ENCODE results near the gene LRRC39. TPM values are rescaled to one million over a fixed set of nuclear protein-coding genes. Genes with fewer than 3 reads are reported as not detected.

LRRC39 gene
- polyA plus RNA-seq, 3 donors, result 0.39 to 1.6 TPM; not detected in 1

DNA sequence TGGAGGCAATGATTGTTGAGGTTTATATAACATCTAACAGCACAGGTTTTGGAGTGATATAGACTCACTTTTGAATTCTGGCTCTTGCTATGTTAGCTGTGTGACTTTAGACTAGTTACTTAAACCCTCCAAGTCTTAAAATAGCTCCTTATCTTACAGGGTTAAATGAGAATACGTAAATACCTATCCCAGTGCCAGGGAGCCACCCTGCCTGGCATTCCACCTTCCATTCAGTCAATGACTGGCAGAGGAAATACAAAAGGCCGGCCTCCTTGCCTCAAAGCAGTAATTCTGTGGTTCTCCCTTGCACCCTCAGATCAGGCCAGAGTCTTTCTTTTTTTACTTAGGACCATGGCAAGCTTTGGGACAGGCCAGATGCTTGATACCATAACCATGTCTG lies 39.8 kb upstream of the LRRC39 start:
- Histone ChIP-seq H3K27ac (ENCODE audit: low read depth in 1 of 2, low read length in 2 of 2) (no peak overlapping the region), H2AFZ (ENCODE audit: insufficient read depth, low read depth, low read length, poor library complexity, severe bottlenecking) (no peak overlapping the region), H3K4me2 (replicated peaks; ENCODE audit: extremely low read depth, low read length, poor library complexity, severe bottlenecking) (no peak overlapping the region), H3K4me1 (ENCODE audit: control insufficient read depth in 1 of 2, insufficient read depth in 2 of 2, low read length in 2 of 2) (no peaks in the 10 kb centered on the region), H4K20me1 (ENCODE audit: insufficient read depth, low read length) (no peaks in the 10 kb centered on the region), H3K27me3 (ENCODE audit: control insufficient read depth in 2 of 2, insufficient read depth in 2 of 2, low read length in 2 of 2) (no peaks in the 10 kb centered on the region), H3K4me3 (replicated peaks in 1 of 3; ENCODE audit: low read depth in 2 of 3, low read length in 3 of 3) (no peak overlapping the region), H3K79me2 (ENCODE audit: insufficient read depth, low read length) (no peaks in the 10 kb centered on the region), H3K36me3 (replicated peaks in 1 of 2; ENCODE audit: control insufficient read depth in 1 of 2, insufficient read depth in 2 of 2, low read length in 2 of 2) (peaks cover 46 to 58% of the 10 kb centered on the region in 2 donors), H3K9me3 (replicated peaks in 1 of 2; ENCODE audit: control insufficient read depth in 1 of 2, insufficient read depth in 1 of 2, low read length in 2 of 2) (peaks cover 0 to 3% of the 10 kb centered on the region in 2 donors), H3K9ac (ENCODE audit: insufficient read depth, low read length, poor library complexity, severe bottlenecking) (no peak overlapping the region)
- Mint-ChIP-seq H3K9me3 (peaks cover 0 to 6% (median 3%) of the 10 kb centered on the region in 7 donors), H3K4me3 (no peak overlapping the region), H3K27ac (peak overlapping the region in 2 of 7 donors; percentile 15 to 66), H3K36me3 (peaks cover 49 to 58% of the 10 kb centered on the region in 2 donors), H3K4me1 (peaks cover 4% of the 10 kb centered on the region), H3K27me3 (ENCODE audit: low read depth in 3 of 3) (peaks cover 0 to 2% (median 0%) of the 10 kb centered on the region in 3 donors)
- TF ChIP-seq, protein P1, sequence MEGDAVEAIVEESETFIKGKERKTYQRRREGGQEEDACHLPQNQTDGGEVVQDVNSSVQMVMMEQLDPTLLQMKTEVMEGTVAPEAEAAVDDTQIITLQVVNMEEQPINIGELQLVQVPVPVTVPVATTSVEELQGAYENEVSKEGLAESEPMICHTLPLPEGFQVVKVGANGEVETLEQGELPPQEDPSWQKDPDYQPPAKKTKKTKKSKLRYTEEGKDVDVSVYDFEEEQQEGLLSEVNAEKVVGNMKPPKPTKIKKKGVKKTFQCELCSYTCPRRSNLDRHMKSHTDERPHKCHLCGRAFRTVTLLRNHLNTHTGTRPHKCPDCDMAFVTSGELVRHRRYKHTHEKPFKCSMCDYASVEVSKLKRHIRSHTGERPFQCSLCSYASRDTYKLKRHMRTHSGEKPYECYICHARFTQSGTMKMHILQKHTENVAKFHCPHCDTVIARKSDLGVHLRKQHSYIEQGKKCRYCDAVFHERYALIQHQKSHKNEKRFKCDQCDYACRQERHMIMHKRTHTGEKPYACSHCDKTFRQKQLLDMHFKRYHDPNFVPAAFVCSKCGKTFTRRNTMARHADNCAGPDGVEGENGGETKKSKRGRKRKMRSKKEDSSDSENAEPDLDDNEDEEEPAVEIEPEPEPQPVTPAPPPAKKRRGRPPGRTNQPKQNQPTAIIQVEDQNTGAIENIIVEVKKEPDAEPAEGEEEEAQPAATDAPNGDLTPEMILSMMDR (IDR thresholded peaks at IDR 0.05), result no peak
- intact Hi-C loops (cut with micrococcal nuclease), result no loop called here
- WGBS (ENCODE audit: insufficient coverage), result 90% methylated on average over 2 of the region's 2 CpGs
- no peak for DNase-seq

DNA sequence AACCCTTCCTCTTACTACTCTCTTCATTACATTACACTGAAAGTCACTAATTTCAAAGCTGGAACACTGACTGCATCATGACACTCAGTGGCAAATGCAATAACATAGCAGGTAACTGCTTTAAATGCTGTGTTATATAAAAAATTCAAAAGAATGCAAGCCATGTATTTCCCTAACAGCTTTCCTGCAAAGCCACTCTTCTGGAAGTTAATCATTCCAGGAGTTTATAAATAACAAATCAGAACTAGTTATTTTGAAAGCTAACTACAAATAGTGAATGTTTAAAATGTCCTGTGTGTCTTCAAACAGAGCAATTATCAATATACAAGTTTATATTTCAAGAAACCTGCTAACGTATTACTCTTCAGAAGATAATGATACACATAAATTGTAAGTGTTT lies 37.0 kb upstream of the LRRC39 start:
- no peak for DNase-seq
- H3K79me2 ChIP-seq (ENCODE audit: insufficient read depth, low read length), result no peaks in the 10 kb centered on the region
- H3K27me3 ChIP-seq (ENCODE audit: control insufficient read depth in 2 of 2, insufficient read depth in 2 of 2, low read length in 2 of 2), result no peaks in the 10 kb centered on the region
- peaks cover 0 to 3% of the 10 kb centered on the region in 2 donors for H3K9me3 ChIP-seq (replicated peaks in 1 of 2; ENCODE audit: control insufficient read depth in 1 of 2, insufficient read depth in 1 of 2, low read length in 2 of 2)
- Mint-ChIP-seq H3K4me3 (no peak overlapping the region), H3K27me3 (ENCODE audit: low read depth in 3 of 3) (peaks cover 0 to 2% (median 0%) of the 10 kb centered on the region in 3 donors), H3K36me3 (peaks cover 65 to 67% of the 10 kb centered on the region in 2 donors), H3K9me3 (peaks cover 0 to 6% (median 3%) of the 10 kb centered on the region in 7 donors), H3K27ac (no peak overlapping the region), H3K4me1 (peaks cover 2% of the 10 kb centered on the region)
- H3K4me2 ChIP-seq (replicated peaks; ENCODE audit: extremely low read depth, low read length, poor library complexity, severe bottlenecking), result no peak overlapping the region
- H3K36me3 ChIP-seq (replicated peaks in 1 of 2; ENCODE audit: control insufficient read depth in 1 of 2, insufficient read depth in 2 of 2, low read length in 2 of 2), result peaks cover 67 to 80% of the 10 kb centered on the region in 2 donors
- TF ChIP-seq, protein P1 (IDR thresholded peaks at IDR 0.05), result no peak
- no peak overlapping the region for H2AFZ ChIP-seq (ENCODE audit: insufficient read depth, low read depth, low read length, poor library complexity, severe bottlenecking)
- H3K4me1 ChIP-seq (ENCODE audit: control insufficient read depth in 1 of 2, insufficient read depth in 2 of 2, low read length in 2 of 2), result no peaks in the 10 kb centered on the region
- intact Hi-C loops (cut with micrococcal nuclease), result no loop called here
- no peak overlapping the region for H3K4me3 ChIP-seq (replicated peaks in 1 of 3; ENCODE audit: low read depth in 2 of 3, low read length in 3 of 3)
- no peaks in the 10 kb centered on the region for H4K20me1 ChIP-seq (ENCODE audit: insufficient read depth, low read length)
- no peak overlapping the region for H3K27ac ChIP-seq (ENCODE audit: low read depth in 1 of 2, low read length in 2 of 2)
- WGBS (ENCODE audit: insufficient coverage), result no CpG with 5 or more reads among the region's 1 CpG
- H3K9ac ChIP-seq (ENCODE audit: insufficient read depth, low read length, poor library complexity, severe bottlenecking), result no peak overlapping the region

All from CD14-positive monocyte (primary cell).